HepG2 (cell line): ENCODE results near the gene HOXD3. TPM values are rescaled to one million over a fixed set of nuclear protein-coding genes. Genes with fewer than 3 reads are reported as not detected.

Experiments used
- ATAC-seq: fragments of 200-7000 bp; cut with Tn5 transposase; 3 replicates; pipeline ENCODE4 v1.9.1; 2020; ENCODE audit warnings: mild to moderate bottlenecking, moderate library complexity
- BruUV-seq: library from RNA; stranded (reverse); fragments of 400-500 nt; replicated peaks from 2 replicates; lab custom pipeline; 2021; lab: Mats Ljungman, UMichigan
- CTCF ChIA-PET: fragments of 300-600 bp; formaldehyde crosslinking; extraction: SDS; loops from one replicate; lab custom pipeline; 2021; ENCODE audit warnings: low total read pairs, inconsistent platforms, low intra/inter-chr PET ratio; lab: Yijun Ruan, JAX
- POLR2A ChIA-PET: fragments of 350-600 bp; sonication (Branson Sonifier 250); formaldehyde crosslinking; loops from one replicate; lab custom pipeline; 2020; ENCODE audit warnings: antibody characterized with exemption, inconsistent platforms; lab: Yijun Ruan, JAX
- DNase-seq: peaks from one replicate; pipeline ENCODE4 v3.0.0-alpha.2; 2015; ENCODE audit warnings: low spot score
- FAIRE-seq: peaks from 3 replicates; lab custom pipeline; 2011; peaks lifted over from hg19 to GRCh38; lab: Jason Lieb, UNC
- H2AFZ ChIP-seq: one replicate; pipeline ENCODE4 v1.6.1; 2011; ENCODE audit warnings: low read length, inconsistent platforms
- H3K27ac ChIP-seq: fragments of 300-600 bp; 3 replicates; pipeline ENCODE4 v1.8.0; 2011; ENCODE audit warnings: mixed run types, mild to moderate bottlenecking, mixed read lengths, low read length, inconsistent platforms; ENCODE audit not compliant: insufficient read depth; ENCODE audit errors: extremely low read length
- H3K27me3 ChIP-seq, 2 experiments: fragments of 200-600 bp in 1 of 2; 2 replicates in 1 of 2; 3 replicates in 1 of 2; pipeline versions ENCODE4 v1.6.0 to v1.8.0; 2011; ENCODE audit warnings: low read length in 2 of 2, mild to moderate bottlenecking in 2 of 2, moderate library complexity in 2 of 2, inconsistent platforms in 1 of 2; ENCODE audit not compliant: insufficient read depth in 2 of 2, control insufficient read depth in 1 of 2
- H3K36me3 ChIP-seq, 2 experiments: fragments of 200-600 bp in 1 of 2; replicated peaks in 1 of 2; 2 replicates in 1 of 2; 3 replicates in 1 of 2; pipeline versions ENCODE4 v1.5.1 to v1.8.0; 2011; ENCODE audit warnings: low read length in 2 of 2, inconsistent platforms in 1 of 2; ENCODE audit not compliant: insufficient read depth in 2 of 2, control insufficient read depth in 1 of 2
- H3K4me1 ChIP-seq: 2 replicates; pipeline ENCODE4 v1.5.1; 2012; ENCODE audit warnings: low read length, inconsistent platforms; ENCODE audit not compliant: insufficient read depth
- H3K4me2 ChIP-seq: 2 replicates; pipeline ENCODE4 v1.6.0; 2011; ENCODE audit warnings: low read depth, low read length, inconsistent platforms
- H3K4me3 ChIP-seq, 3 experiments: fragments of 200-600 bp in 1 of 3; sonication (generic), shearing (Covaris generic) in 1 of 3; replicated peaks in 1 of 3; 2 replicates each; pipeline ENCODE4 v1.5.1; 2011 to 2016; ENCODE audit warnings: low read length in 3 of 3, inconsistent platforms in 2 of 3, low read depth in 2 of 3, mild to moderate bottlenecking in 2 of 3, control low read depth in 1 of 3, mixed read lengths in 1 of 3; ENCODE audit not compliant: insufficient read depth in 1 of 3
- H3K79me2 ChIP-seq: one replicate; pipeline ENCODE4 v1.6.1; 2011; ENCODE audit warnings: low read length, inconsistent platforms; ENCODE audit not compliant: insufficient read depth
- H3K9ac ChIP-seq: 2 replicates; pipeline ENCODE4 v1.6.0; 2011; ENCODE audit warnings: mild to moderate bottlenecking, low read depth, low read length, inconsistent platforms; ENCODE audit not compliant: insufficient read depth
- H3K9me3 ChIP-seq: 2 replicates; pipeline ENCODE4 v1.5.1; 2012; ENCODE audit warnings: mild to moderate bottlenecking, low read length
- H4K20me1 ChIP-seq: 2 replicates; pipeline ENCODE4 v1.6.0; 2011; ENCODE audit warnings: inconsistent platforms, mild to moderate bottlenecking, low read length, moderate library complexity; ENCODE audit not compliant: insufficient read depth
- ELF4 ChIP-seq: sonication (generic); formaldehyde crosslinking; IDR thresholded peaks from 2 replicates; pipeline ENCODE4 v1.5.0; 2020; ENCODE audit warnings: missing genetic modification reagents, mild to moderate bottlenecking, moderate library complexity, borderline replicate concordance
- IKZF1 ChIP-seq: fragments of 450-650 bp; IDR thresholded peaks from 2 replicates; pipeline ENCODE4 v1.7.1; 2016
- ISL2 ChIP-seq: sonication (generic); formaldehyde crosslinking; IDR thresholded peaks from 2 replicates; pipeline ENCODE4 v1.5.0; 2020; ENCODE audit warnings: missing genetic modification reagents
- MAFF ChIP-seq: IDR thresholded peaks from 2 replicates; pipeline ENCODE4 v1.6.1; 2011; ENCODE audit warnings: low read depth, low read length, improper control_type of control experiment
- MAZ ChIP-seq, 2 experiments: sonication (generic) in 1 of 2; formaldehyde crosslinking in 1 of 2; IDR thresholded peaks; 2 replicates each; pipeline versions ENCODE4 v1.5.0 to v1.6.1; 2012 to 2020; ENCODE audit warnings: low read depth in 2 of 2, mild to moderate bottlenecking in 2 of 2, borderline replicate concordance in 1 of 2, improper control_type of control experiment in 1 of 2, low read length in 1 of 2, missing genetic modification reagents in 1 of 2, moderate library complexity in 1 of 2
- MED1 ChIP-seq: sonication (generic); formaldehyde crosslinking; IDR thresholded peaks from 2 replicates; pipeline ENCODE4 v1.4.0; 2020; ENCODE audit warnings: missing genetic modification reagents
- MYC ChIP-seq: sonication (generic); formaldehyde crosslinking; IDR thresholded peaks from 2 replicates; pipeline ENCODE4 v1.9.0; 2021; ENCODE audit warnings: missing genetic modification reagents, borderline replicate concordance
- PBX3 ChIP-seq: sonication (generic); formaldehyde crosslinking; IDR thresholded peaks from 2 replicates; pipeline ENCODE4 v1.8.1; 2023; ENCODE audit warnings: missing genetic modification reagents, inconsistent platforms, borderline replicate concordance
- PHF20 ChIP-seq: sonication (generic); formaldehyde crosslinking; IDR thresholded peaks from 2 replicates; pipeline ENCODE4 v1.5.0; 2020; ENCODE audit warnings: mild to moderate bottlenecking, missing genetic modification reagents
- PRPF4 ChIP-seq: fragments of 200-400 bp; formaldehyde crosslinking; IDR thresholded peaks from 2 replicates; pipeline ENCODE4 v1.6.1; 2016; ENCODE audit warnings: low read length, low read depth; ENCODE audit not compliant: poor library complexity, severe bottlenecking
- SMAD3 ChIP-seq: sonication (generic); formaldehyde crosslinking; IDR thresholded peaks from 2 replicates; pipeline ENCODE4 v1.4.0; 2020; ENCODE audit warnings: missing genetic modification reagents
- WIZ ChIP-seq: sonication (generic); formaldehyde crosslinking; IDR thresholded peaks from 2 replicates; pipeline ENCODE4 v1.5.1; 2020; ENCODE audit warnings: mild to moderate bottlenecking, missing genetic modification reagents
- ZBTB21 ChIP-seq: sonication (generic); formaldehyde crosslinking; IDR thresholded peaks from 2 replicates; pipeline ENCODE4 v1.4.0; 2020; ENCODE audit warnings: missing genetic modification reagents
- ZKSCAN5 ChIP-seq: sonication (generic); formaldehyde crosslinking; IDR thresholded peaks from 2 replicates; pipeline ENCODE4 v1.5.1; 2020; ENCODE audit warnings: mild to moderate bottlenecking, missing genetic modification reagents
- ZNF331 ChIP-seq: sonication (generic); formaldehyde crosslinking; IDR thresholded peaks from 2 replicates; pipeline ENCODE4 v1.4.0; 2020; ENCODE audit warnings: missing genetic modification reagents
- ZNF564 ChIP-seq: sonication (generic); formaldehyde crosslinking; IDR thresholded peaks from 2 replicates; pipeline ENCODE4 v1.8.1; 2023; ENCODE audit warnings: mild to moderate bottlenecking, missing genetic modification reagents
- ZNF766 ChIP-seq: sonication (generic); formaldehyde crosslinking; IDR thresholded peaks from 2 replicates; pipeline ENCODE4 v1.5.0; 2020; ENCODE audit warnings: missing genetic modification reagents, borderline replicate concordance
- ZSCAN21 ChIP-seq: sonication (generic); formaldehyde crosslinking; IDR thresholded peaks from 2 replicates; pipeline ENCODE4 v1.8.0; 2022; ENCODE audit warnings: mild to moderate bottlenecking, missing genetic modification reagents, moderate library complexity, borderline replicate concordance
- WGBS: methylation state at CpG from one replicate; pipeline ENCODE4 v1.1.6; 2017; ENCODE audit warnings: low lambda C conversion rate; 5-methylcytosine and 5-hydroxymethylcytosine counted together
- in situ Hi-C: cut with HindIII; loops from 2 replicates; pipeline ENCODE4 v1.10.0; 2017; ENCODE audit warnings: low pct_unique_long_range_greater_than_20kb; ENCODE audit not compliant: extremely low pct_ligation_motif_present
- intact Hi-C: fragments of 100-400 bp; cut with micrococcal nuclease; formaldehyde crosslinking; loops from one replicate; pipeline ENCODE4 v1.10.0; 2022; ENCODE audit not compliant: unreplicated experiment
- polyA plus RNA-seq, 8 experiments: library from polyadenylated mRNA; depleted of rRNA in 3 of 8; stranded (reverse) in 7 of 8; unstranded in 1 of 8; fragments of >200 nt; fragmentation: Illumina TruSeq in 4 of 8; extraction: Trizol in 4 of 8; gene quantifications; 2 replicates each; pipeline versions ENCODE4 v1.2.1 to v1.2.3, GENCODE V29; 2011 to 2016; ENCODE audit warnings: low read depth in 4 of 8, missing spikeins in 1 of 8, mixed read lengths in 1 of 8; ENCODE audit not compliant: insufficient read depth in 1 of 8
- total RNA-seq, 5 experiments: library from RNA; depleted of rRNA; stranded (reverse); fragments of >200 nt; fragmentation: Illumina TruSeq; extraction: Trizol; gene quantifications; 2 replicates each; pipeline ENCODE4 v1.2.3, GENCODE V29; 2016; ENCODE audit warnings: low read depth in 1 of 5

Gene HOXD3
- total and polyA plus RNA-seq, 2 of the 13 experiments (the other 11 are each of a cell fraction or from before 2014, with no cell fraction given), result 0.05 to 0.09 TPM

- ChIA-PET CTCF (no interaction called here), POLR2A (no interaction called here)
- 17% methylated on average over 6 of the region's 6 CpGs for WGBS
- no peak overlapping the region for H3K9ac ChIP-seq
- no peaks in the 10 kb centered on the region for H4K20me1 ChIP-seq
- H3K9me3 ChIP-seq, result no peaks in the 10 kb centered on the region
- intact Hi-C loops, result no loop called here
- in situ Hi-C loops, result no loop called here
- H3K36me3 ChIP-seq, result no peaks in the 10 kb centered on the region
- H3K79me2 ChIP-seq, result no peaks in the 10 kb centered on the region
- ATAC-seq (no peak), DNase-seq (no peak), FAIRE-seq (no peak)
- no peak overlapping the region for H3K4me3 ChIP-seq
- peaks cover 14 to 93% of the 10 kb centered on the region in 2 experiments for H3K27me3 ChIP-seq
- H3K4me2 ChIP-seq, result no peak overlapping the region
- no peak for TF ChIP-seq ZSCAN21
- TF ChIP-seq MYC (CRISPR knock-in tag), result no peak
- TF ChIP-seq SMAD3 (CRISPR knock-in tag), result no peak
- no peak for TF ChIP-seq ISL2 (CRISPR knock-in tag)
- no peak for TF ChIP-seq PBX3 (CRISPR knock-in tag)
- TF ChIP-seq ZKSCAN5, result no peak
- TF ChIP-seq ZNF331 (CRISPR knock-in tag), result no peak
- no peak for TF ChIP-seq PRPF4
- TF ChIP-seq MAFF, result no peak
- TF ChIP-seq ZNF564, result no peak
- TF ChIP-seq ZNF766 (CRISPR knock-in tag), result no peak
- TF ChIP-seq IKZF1, result no peak
- TF ChIP-seq ZBTB21 (CRISPR knock-in tag), result no peak
- no peak for TF ChIP-seq ELF4 (CRISPR knock-in tag)
- TF ChIP-seq WIZ (CRISPR knock-in tag), result no peak
- no peak for TF ChIP-seq PHF20 (CRISPR knock-in tag)
- TF ChIP-seq MAZ (IDR thresholded peaks at IDR 0.05; ENCODE audit: borderline replicate concordance, low read depth, low read length), result no peak
- TF ChIP-seq MAZ (CRISPR knock-in tag; IDR thresholded peaks at IDR 0.05; ENCODE audit: low read depth), result no peak
- no peak for TF ChIP-seq MED1
- TF ChIP-seq, all 625 proteins: peak for 0
- Histone ChIP-seq H3K27ac (no peak overlapping the region), H3K4me1 (peaks cover 33% of the 10 kb centered on the region), H2AFZ (no peak overlapping the region)
- no TSS peak for BruUV-seq
Observed at GRCh38 chr2:176155356-176156044, 1.6 kb upstream of the HOXD3 start.
